HepG2 (cell line): ENCODE results near the gene HSD11B1L. TPM values are rescaled to one million over a fixed set of nuclear protein-coding genes. Genes with fewer than 3 reads are reported as not detected.

Experiments
- DMTF1 ChIP-seq: sonication (generic); formaldehyde crosslinking; IDR thresholded peaks from 2 replicates; pipeline ENCODE4 v1.4.0; 2020; ENCODE audit warnings: mild to moderate bottlenecking, missing genetic modification reagents
- E2F1 ChIP-seq: sonication (generic); formaldehyde crosslinking; IDR thresholded peaks from 2 replicates; pipeline ENCODE4 v1.5.0; 2020; ENCODE audit warnings: missing genetic modification reagents
- GATA4 ChIP-seq: sonication (generic); IDR thresholded peaks from 2 replicates; pipeline ENCODE4 v1.6.1; 2016; ENCODE audit warnings: antibody characterized with exemption, low read depth, borderline replicate concordance
- MAF1 ChIP-seq: sonication (generic); formaldehyde crosslinking; IDR thresholded peaks from 2 replicates; pipeline ENCODE4 v1.5.0; 2020; ENCODE audit warnings: missing genetic modification reagents, borderline replicate concordance
- MED1 ChIP-seq: sonication (generic); formaldehyde crosslinking; IDR thresholded peaks from 2 replicates; pipeline ENCODE4 v1.4.0; 2020; ENCODE audit warnings: missing genetic modification reagents
- MTA3 ChIP-seq: sonication (generic); formaldehyde crosslinking; IDR thresholded peaks from 2 replicates; pipeline ENCODE4 v1.4.0; 2020; ENCODE audit warnings: missing genetic modification reagents
- NR0B2 ChIP-seq: sonication (generic); formaldehyde crosslinking; IDR thresholded peaks from 2 replicates; pipeline ENCODE4 v1.4.0; 2020; ENCODE audit warnings: mild to moderate bottlenecking, missing genetic modification reagents
- SSRP1 ChIP-seq: IDR thresholded peaks from 2 replicates; pipeline ENCODE4 v1.6.1; 2016; ENCODE audit warnings: control low read depth
- ZMYM2 ChIP-seq: sonication (generic); formaldehyde crosslinking; IDR thresholded peaks from 2 replicates; pipeline ENCODE4 v1.8.0; 2022; ENCODE audit warnings: mild to moderate bottlenecking, missing genetic modification reagents
- ZNF510 ChIP-seq: sonication (generic); formaldehyde crosslinking; IDR thresholded peaks from 2 replicates; pipeline ENCODE4 v1.4.0; 2020; ENCODE audit warnings: low read depth, mild to moderate bottlenecking, missing genetic modification reagents
- polyA plus RNA-seq, 8 experiments: library from polyadenylated mRNA; depleted of rRNA in 3 of 8; stranded (reverse) in 7 of 8; unstranded in 1 of 8; fragments of >200 nt; fragmentation: Illumina TruSeq in 4 of 8; extraction: Trizol in 4 of 8; gene quantifications; 2 replicates each; pipeline versions ENCODE4 v1.2.1 to v1.2.3, GENCODE V29; 2011 to 2016; ENCODE audit warnings: low read depth in 4 of 8, missing spikeins in 1 of 8, mixed read lengths in 1 of 8; ENCODE audit not compliant: insufficient read depth in 1 of 8
- total RNA-seq, 5 experiments: library from RNA; depleted of rRNA; stranded (reverse); fragments of >200 nt; fragmentation: Illumina TruSeq; extraction: Trizol; gene quantifications; 2 replicates each; pipeline ENCODE4 v1.2.3, GENCODE V29; 2016; ENCODE audit warnings: low read depth in 1 of 5
- TF ChIP-seq, protein P1 (sequence below): sonication (generic); formaldehyde crosslinking; IDR thresholded peaks from 2 replicates; pipeline ENCODE4 v1.5.1; 2020; ENCODE audit warnings: mild to moderate bottlenecking, missing genetic modification reagents, borderline replicate concordance
- TF ChIP-seq, protein P2 (sequence below): sonication (generic); formaldehyde crosslinking; IDR thresholded peaks from 2 replicates; pipeline ENCODE4 v1.4.0; 2020; ENCODE audit warnings: missing genetic modification reagents, borderline replicate concordance

HSD11B1L gene
- total and polyA plus RNA-seq, 2 of the 13 experiments (the other 11 are each of a cell fraction or from before 2014, with no cell fraction given) = 2.8 to 3.9 TPM

DNA sequence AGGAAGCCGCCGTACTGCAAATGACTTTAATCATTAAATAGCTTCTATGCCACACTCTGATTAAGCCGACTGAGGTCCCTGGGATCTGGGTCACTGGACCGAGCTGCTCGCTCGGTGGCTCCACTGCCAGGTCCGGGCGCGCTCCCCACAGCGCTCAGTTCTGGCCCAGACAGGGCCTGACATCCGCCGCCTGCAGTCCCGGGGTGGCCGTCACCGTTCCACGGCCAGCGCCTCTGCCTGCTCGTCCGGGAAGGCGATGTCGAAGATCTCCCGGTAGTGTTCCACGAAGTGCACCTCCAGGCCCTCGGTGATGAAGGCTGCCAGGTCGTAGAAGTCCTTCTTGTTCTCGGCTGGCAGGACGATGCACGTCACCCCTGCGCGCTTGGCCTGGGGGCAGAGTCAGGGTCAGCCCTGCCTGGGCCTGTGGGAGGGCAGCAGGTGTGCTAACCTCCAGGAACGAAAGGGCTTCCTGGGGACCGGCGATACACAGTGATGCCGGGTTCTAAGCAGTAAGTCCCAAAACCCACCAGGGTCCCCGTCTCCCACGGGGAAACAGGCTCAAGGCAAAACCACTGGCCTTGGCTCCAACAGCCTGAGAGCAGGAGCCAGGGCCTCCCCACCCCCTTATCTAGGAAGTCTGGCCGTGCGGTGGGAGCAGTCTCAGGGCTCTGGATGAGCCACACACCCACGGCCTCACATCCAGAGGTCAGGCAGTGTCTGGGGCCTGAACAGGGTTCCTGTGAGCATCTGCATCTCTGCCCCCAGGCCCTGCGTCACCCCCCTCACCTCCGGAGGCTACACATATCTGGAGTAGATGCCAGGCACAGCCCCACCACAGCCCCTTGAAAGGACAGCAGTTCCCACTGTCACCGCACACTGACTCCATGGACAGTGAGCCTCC is 11.2 kb downstream of the HSD11B1L start (continued):
- TF ChIP-seq ZMYM2 (CRISPR knock-in tag) = no peak
- no peak; the same call in 1 of the 2 replicates for TF ChIP-seq SSRP1 (CRISPR knock-in tag)
- TF ChIP-seq MED1 (CRISPR knock-in tag) = no peak
- TF ChIP-seq, protein P1, sequence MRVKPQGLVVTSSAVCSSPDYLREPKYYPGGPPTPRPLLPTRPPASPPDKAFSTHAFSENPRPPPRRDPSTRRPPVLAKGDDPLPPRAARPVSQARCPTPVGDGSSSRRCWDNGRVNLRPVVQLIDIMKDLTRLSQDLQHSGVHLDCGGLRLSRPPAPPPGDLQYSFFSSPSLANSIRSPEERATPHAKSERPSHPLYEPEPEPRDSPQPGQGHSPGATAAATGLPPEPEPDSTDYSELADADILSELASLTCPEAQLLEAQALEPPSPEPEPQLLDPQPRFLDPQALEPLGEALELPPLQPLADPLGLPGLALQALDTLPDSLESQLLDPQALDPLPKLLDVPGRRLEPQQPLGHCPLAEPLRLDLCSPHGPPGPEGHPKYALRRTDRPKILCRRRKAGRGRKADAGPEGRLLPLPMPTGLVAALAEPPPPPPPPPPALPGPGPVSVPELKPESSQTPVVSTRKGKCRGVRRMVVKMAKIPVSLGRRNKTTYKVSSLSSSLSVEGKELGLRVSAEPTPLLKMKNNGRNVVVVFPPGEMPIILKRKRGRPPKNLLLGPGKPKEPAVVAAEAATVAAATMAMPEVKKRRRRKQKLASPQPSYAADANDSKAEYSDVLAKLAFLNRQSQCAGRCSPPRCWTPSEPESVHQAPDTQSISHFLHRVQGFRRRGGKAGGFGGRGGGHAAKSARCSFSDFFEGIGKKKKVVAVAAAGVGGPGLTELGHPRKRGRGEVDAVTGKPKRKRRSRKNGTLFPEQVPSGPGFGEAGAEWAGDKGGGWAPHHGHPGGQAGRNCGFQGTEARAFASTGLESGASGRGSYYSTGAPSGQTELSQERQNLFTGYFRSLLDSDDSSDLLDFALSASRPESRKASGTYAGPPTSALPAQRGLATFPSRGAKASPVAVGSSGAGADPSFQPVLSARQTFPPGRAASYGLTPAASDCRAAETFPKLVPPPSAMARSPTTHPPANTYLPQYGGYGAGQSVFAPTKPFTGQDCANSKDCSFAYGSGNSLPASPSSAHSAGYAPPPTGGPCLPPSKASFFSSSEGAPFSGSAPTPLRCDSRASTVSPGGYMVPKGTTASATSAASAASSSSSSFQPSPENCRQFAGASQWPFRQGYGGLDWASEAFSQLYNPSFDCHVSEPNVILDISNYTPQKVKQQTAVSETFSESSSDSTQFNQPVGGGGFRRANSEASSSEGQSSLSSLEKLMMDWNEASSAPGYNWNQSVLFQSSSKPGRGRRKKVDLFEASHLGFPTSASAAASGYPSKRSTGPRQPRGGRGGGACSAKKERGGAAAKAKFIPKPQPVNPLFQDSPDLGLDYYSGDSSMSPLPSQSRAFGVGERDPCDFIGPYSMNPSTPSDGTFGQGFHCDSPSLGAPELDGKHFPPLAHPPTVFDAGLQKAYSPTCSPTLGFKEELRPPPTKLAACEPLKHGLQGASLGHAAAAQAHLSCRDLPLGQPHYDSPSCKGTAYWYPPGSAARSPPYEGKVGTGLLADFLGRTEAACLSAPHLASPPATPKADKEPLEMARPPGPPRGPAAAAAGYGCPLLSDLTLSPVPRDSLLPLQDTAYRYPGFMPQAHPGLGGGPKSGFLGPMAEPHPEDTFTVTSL = 0 out of 2 replicates have a peak, but pooled peaks have one; percentile 2
- TF ChIP-seq ZNF510 = no peak
- no peak for TF ChIP-seq NR0B2 (CRISPR knock-in tag)
- TF ChIP-seq MTA3 = no peak
- no peak for TF ChIP-seq GATA4
- TF ChIP-seq MAF1 (CRISPR knock-in tag) = no peak
- TF ChIP-seq, protein P2, sequence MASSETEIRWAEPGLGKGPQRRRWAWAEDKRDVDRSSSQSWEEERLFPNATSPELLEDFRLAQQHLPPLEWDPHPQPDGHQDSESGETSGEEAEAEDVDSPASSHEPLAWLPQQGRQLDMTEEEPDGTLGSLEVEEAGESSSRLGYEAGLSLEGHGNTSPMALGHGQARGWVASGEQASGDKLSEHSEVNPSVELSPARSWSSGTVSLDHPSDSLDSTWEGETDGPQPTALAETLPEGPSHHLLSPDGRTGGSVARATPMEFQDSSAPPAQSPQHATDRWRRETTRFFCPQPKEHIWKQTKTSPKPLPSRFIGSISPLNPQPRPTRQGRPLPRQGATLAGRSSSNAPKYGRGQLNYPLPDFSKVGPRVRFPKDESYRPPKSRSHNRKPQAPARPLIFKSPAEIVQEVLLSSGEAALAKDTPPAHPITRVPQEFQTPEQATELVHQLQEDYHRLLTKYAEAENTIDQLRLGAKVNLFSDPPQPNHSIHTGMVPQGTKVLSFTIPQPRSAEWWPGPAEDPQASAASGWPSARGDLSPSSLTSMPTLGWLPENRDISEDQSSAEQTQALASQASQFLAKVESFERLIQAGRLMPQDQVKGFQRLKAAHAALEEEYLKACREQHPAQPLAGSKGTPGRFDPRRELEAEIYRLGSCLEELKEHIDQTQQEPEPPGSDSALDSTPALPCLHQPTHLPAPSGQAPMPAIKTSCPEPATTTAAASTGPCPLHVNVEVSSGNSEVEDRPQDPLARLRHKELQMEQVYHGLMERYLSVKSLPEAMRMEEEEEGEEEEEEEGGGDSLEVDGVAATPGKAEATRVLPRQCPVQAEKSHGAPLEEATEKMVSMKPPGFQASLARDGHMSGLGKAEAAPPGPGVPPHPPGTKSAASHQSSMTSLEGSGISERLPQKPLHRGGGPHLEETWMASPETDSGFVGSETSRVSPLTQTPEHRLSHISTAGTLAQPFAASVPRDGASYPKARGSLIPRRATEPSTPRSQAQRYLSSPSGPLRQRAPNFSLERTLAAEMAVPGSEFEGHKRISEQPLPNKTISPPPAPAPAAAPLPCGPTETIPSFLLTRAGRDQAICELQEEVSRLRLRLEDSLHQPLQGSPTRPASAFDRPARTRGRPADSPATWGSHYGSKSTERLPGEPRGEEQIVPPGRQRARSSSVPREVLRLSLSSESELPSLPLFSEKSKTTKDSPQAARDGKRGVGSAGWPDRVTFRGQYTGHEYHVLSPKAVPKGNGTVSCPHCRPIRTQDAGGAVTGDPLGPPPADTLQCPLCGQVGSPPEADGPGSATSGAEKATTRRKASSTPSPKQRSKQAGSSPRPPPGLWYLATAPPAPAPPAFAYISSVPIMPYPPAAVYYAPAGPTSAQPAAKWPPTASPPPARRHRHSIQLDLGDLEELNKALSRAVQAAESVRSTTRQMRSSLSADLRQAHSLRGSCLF = no peak
- no peak for TF ChIP-seq DMTF1 (CRISPR knock-in tag)
- TF ChIP-seq E2F1 (CRISPR knock-in tag) = no peak
